Measurements from ENCODE around the gene C1QTNF9.

DNA sequence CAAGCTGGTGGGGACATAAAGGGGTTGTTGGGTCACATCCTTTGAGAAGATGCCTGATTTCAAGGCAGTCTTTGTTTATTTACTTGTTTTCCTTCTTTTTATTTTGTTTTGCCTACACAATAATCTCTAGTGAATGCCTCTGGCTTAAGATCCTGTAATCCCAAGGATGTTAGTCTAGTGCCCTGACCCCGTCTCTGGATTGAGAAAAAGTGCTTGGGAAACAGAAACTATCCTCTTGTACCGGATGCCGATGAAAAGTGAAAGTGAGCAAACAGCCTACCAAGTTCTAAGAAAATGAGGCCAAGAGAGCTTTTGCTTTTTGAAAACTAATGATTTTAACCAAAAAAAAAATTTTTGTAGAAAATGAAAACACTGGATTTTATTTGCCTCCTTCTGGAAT, 42.1 kb upstream of the C1QTNF9 start:
- TF ChIP-seq, protein P1, sequence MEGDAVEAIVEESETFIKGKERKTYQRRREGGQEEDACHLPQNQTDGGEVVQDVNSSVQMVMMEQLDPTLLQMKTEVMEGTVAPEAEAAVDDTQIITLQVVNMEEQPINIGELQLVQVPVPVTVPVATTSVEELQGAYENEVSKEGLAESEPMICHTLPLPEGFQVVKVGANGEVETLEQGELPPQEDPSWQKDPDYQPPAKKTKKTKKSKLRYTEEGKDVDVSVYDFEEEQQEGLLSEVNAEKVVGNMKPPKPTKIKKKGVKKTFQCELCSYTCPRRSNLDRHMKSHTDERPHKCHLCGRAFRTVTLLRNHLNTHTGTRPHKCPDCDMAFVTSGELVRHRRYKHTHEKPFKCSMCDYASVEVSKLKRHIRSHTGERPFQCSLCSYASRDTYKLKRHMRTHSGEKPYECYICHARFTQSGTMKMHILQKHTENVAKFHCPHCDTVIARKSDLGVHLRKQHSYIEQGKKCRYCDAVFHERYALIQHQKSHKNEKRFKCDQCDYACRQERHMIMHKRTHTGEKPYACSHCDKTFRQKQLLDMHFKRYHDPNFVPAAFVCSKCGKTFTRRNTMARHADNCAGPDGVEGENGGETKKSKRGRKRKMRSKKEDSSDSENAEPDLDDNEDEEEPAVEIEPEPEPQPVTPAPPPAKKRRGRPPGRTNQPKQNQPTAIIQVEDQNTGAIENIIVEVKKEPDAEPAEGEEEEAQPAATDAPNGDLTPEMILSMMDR (IDR thresholded peaks at IDR 0.05; ENCODE audit: insufficient read depth, low read length, poor library complexity, severe bottlenecking): no peak
- TF ChIP-seq EZH2phosphoT487 (conservative IDR thresholded peaks at IDR 0.05; ENCODE audit: low read length): no peak
